Measurements from ENCODE around the gene SLC22A12. TPM values are rescaled to one million over a fixed set of nuclear protein-coding genes. Genes with fewer than 3 reads are reported as not detected.

The SLC22A12 gene
- total RNA-seq, 2 donors from 2014 or later, result not detected

GRCh38 chr11:64592656-64593055 is 1.6 kb downstream of the SLC22A12 start:
- no peak overlapping the region for H3K27ac ChIP-seq (ENCODE audit: low read depth, low read length)
- 85 to 94% methylated on average over 3 to 9 of the region's 9 CpGs for WGBS, 2 experiments (ENCODE audit: insufficient coverage in 1 of 2, insufficient read length in 1 of 2)
- H3K4me1 Mint-ChIP-seq, result no peaks in the 10 kb centered on the region

GRCh38 chr11:64593156-64594105 is 2.4 kb downstream of the SLC22A12 start:
- DNase-seq, result no peak
- WGBS, 2 experiments (ENCODE audit: insufficient coverage in 1 of 2, insufficient read length in 1 of 2), result 85 to 88% methylated on average over 22 to 32 of the region's 32 CpGs

More at GRCh38 chr11:64592656-64593055, 1.6 kb downstream of the SLC22A12 start:
- no peaks in the 10 kb centered on the region for H3K27me3 ChIP-seq (ENCODE audit: control insufficient read depth, insufficient read depth, low read length, poor library complexity, severe bottlenecking)
- Mint-ChIP-seq H3K27me3 (ENCODE audit: insufficient read depth) (peaks cover 13% of the 10 kb centered on the region), H3K27ac (no peak overlapping the region), H3K4me3 (no peak overlapping the region), H3K9me3 (peaks cover 12% of the 10 kb centered on the region), H3K36me3 (ENCODE audit: low read depth) (no peaks in the 10 kb centered on the region)
- H3K4me3 ChIP-seq (ENCODE audit: low read length), result no peak overlapping the region
- no peak for TF ChIP-seq CTCF (conservative IDR thresholded peaks at IDR 0.05)
- no peaks in the 10 kb centered on the region for H3K36me3 ChIP-seq (ENCODE audit: control insufficient read depth, insufficient read depth, low read length)
- H3K9ac ChIP-seq (ENCODE audit: extremely low read depth, low read length, poor library complexity, severe bottlenecking), result no peak overlapping the region
- H3K4me1 ChIP-seq (ENCODE audit: control insufficient read depth, insufficient read depth, low read length), result no peaks in the 10 kb centered on the region
- DNase-seq, result no peak
- peaks cover 12% of the 10 kb centered on the region for H3K9me3 ChIP-seq (ENCODE audit: control insufficient read depth, low read length)

More at GRCh38 chr11:64593156-64594105, 2.4 kb downstream of the SLC22A12 start:
- H3K9me3 ChIP-seq (ENCODE audit: control insufficient read depth, low read length), result peaks cover 11% of the 10 kb centered on the region
- H3K27me3 ChIP-seq (ENCODE audit: control insufficient read depth, insufficient read depth, low read length, poor library complexity, severe bottlenecking), result no peaks in the 10 kb centered on the region
- H3K27me3 Mint-ChIP-seq (ENCODE audit: insufficient read depth), result peaks cover 10% of the 10 kb centered on the region
- no peak overlapping the region for H3K27ac ChIP-seq (ENCODE audit: low read depth, low read length)
- no peaks in the 10 kb centered on the region for H3K4me1 Mint-ChIP-seq
- H3K36me3 ChIP-seq (ENCODE audit: control insufficient read depth, insufficient read depth, low read length), result no peaks in the 10 kb centered on the region
- H3K4me3 Mint-ChIP-seq, result no peak overlapping the region
- peaks cover 7% of the 10 kb centered on the region for H3K9me3 Mint-ChIP-seq
- no peak overlapping the region for H3K9ac ChIP-seq (ENCODE audit: extremely low read depth, low read length, poor library complexity, severe bottlenecking)
- TF ChIP-seq CTCF (conservative IDR thresholded peaks at IDR 0.05), result no peak
- no peak overlapping the region for H3K27ac Mint-ChIP-seq
- H3K36me3 Mint-ChIP-seq (ENCODE audit: low read depth), result no peaks in the 10 kb centered on the region
- H3K4me1 ChIP-seq (ENCODE audit: control insufficient read depth, insufficient read depth, low read length), result no peaks in the 10 kb centered on the region
- no peak overlapping the region for H3K4me3 ChIP-seq (ENCODE audit: low read length)

All from endodermal cell (in vitro differentiated cells).